HG03571 (cell line): ENCODE measurements around the gene MAJIN.
"Not testable (repeated sequence)": the region's sequence is repeated elsewhere in the genome, so short reads cannot be mapped to it uniquely, and the experiment has no call there.

Experiments
- ATAC-seq: cut with Tn5 transposase; IDR thresholded peaks from one replicate; pipeline ENCODE4 v1.9.1; 2021; ENCODE audit not compliant: unreplicated experiment

Gene MAJIN

DNA sequence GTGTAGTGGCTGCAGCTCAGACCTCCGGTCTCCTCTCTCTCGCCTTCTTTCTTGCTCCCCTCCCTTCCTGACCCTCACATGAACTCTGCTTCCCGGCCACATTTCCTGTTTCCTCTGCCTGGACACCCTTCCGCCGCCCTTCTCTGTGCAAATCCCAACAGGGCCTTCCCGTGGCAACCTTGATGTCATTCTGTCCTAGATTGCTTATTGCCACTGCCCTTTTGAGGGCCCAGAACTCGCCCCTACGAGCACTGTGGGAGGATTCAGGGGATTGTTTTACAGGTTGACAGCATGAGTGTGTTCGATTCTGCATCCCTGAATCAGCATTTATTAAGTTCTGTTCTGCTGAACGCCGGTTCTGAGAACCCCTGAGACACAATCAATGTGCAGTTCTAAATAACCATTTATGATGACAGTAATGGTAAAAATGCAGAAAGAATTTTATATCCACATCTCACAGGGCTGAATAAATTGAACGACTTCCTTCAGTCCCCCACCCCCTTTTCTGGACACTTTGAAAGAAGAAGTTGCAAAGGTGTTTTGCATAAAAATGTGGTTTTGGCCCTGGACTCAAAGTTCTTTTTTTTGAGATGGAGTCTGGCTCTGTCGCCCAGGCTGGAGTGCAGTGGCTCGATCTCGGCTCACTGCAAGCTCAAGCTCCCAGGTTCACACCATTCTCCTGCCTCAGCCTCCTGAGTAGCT lies 18.5 kb upstream of the MAJIN start:
- ATAC-seq = no peak

DNA sequence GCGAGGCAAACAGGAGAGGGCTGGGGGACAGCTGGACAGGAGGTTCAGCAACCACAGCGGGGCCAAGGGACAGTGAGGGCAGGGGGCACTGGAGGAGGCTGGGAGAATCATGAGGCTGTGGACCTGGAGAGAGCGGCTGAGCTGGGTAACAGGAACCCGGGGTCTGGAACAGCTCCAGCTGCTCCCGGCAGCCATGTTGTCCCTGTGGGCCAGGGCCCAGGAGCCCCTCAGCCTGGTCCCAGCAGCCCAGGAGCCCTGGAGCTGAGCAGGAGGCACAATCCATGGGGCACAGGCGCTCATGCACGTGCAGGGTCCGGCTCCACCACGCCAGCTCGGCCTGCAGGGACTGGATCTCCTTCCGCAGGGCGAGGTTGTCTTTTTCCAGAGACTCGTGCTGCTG lies 17.5 kb upstream of the MAJIN start:
- ATAC-seq = no peak

DNA sequence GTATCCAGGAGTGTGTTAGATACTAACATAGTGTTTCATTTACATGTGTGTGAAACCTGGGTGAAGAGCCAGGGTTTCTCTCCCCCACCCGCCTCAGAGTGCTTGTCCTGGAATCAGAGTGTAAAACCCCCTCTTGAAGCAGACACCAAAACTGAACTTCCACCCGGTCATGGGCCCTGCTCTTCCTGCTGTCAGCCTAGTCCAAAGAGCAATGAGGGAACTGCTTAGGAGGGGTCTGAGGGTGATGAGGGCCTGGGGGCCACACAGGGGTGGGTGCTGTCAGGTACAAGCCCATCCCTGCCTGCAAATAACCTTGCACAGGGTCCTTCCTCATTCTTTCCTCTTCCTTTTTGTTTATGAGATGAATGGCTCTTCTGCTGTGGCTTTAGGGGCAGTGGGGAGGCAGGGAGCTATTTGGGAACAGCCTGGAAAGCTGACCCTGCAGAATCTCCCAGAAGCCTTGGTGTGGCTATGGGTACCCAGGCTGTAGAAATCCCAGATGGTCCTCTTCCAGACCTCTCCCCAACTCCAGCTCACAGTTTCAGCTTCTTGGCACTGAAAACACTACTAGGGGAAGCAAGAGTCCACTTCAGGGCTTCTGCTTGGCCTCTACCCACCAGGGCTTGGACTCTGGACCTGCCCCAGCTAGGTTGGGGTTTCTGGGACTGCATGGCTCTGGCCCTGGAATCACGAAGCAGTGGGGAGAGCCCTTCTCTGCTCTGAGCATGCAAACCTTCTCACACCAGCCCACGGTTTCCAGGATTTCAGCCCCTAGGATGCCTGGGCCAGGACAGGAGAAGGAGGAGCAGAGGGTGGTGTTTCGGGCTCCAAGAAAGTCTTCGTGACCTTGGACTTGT lies 16.3 kb upstream of the MAJIN start:
- no peak for ATAC-seq

DNA sequence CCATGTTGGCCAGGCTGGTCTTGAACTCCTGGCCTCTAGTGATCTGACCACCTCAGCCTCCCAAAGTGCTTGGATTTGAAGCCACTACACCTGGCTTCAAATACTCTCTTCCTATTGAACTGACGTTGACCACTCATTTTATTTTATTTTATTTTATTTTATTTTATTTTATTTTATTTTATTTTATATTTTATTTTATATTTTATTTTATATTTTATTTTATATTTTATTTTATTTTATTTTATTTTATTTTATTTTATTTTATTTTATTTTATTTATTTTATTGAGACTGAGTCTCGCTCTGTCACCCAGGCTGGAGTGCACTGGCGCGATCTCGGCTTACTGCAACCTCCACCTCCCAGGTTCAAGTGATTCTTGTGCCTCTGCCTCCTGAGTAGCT lies 11.4 kb upstream of the MAJIN start:
- ATAC-seq = not testable (repeated sequence)

GRCh38 chr11:64976651-64977050 lies 4.7 kb upstream of the MAJIN start:
- ATAC-seq = no peak

DNA sequence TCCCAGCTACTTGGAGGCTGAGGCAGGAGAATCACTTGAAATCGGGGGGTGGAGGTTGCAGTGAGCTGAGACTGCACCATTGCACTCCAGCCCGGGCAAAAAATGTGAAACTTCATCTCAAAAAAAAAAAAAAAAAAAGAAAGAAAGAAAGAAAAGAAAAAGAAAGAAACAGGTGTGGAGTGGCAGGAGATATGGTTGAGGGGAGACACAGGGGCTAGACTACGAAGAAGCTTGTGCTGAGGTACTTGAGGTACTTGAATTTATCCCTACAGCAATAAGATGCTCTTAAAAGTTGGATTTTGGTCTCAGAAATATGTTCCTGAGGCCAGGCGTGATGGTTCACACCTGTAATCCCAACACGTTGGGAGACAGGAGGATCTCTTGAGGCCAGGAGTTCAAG lies 2.2 kb upstream of the MAJIN start:
- ATAC-seq = no peak

GRCh38 chr11:64970731-64971151 lies 1.2 kb downstream of the MAJIN start:
- ATAC-seq = no peak

DNA sequence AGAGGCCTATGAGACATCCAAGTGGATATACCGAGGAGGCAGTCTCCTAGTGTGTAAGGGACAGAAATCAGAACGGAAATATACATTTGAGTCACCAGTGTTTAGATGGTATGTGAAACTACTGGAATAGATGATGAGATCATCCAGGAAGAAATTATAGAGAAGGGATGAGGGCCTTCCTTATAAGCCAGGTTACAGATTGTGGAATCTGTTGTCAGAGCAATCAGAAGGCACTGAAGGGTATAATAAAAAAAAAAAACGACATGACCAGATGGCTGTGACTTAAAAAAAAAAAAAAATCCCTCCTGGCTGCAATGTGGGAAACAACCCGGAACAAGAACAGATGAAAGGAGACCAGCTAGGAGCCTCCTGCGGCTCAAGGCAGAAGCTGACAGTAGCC lies 2.7 kb downstream of the MAJIN start:
- ATAC-seq = no peak

- no peak for ATAC-seq
These were observed 4.5 kb downstream of the MAJIN start for GRCh38 chr11:64967375-64967774.

DNA sequence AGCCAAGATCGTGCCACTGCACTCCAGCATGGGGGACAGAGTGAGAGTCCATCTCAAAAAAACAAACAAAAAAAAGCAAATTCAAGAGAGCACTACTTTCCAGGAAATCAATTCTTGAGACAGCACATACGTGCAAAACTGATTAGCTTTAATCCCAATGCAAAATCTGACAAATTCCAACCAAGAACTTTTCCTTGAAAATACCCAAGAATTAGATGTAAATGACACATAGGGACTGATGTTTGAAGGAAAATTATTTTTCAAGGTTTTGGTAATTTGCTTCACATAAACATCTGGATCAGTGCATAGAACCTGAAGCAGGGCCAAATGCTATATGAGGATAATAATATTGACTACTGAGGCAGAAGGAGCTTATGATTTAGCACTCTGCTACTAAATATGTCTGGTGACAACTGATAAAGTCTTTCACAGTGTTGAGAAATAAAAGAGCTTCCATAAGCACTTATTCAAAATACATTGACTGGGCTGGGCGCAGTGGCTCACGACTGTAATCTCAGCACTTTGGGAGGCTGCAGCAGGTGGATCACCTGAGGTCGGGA lies 8.8 kb downstream of the MAJIN start:
- ATAC-seq = no peak

GRCh38 chr11:64960719-64961118 lies 11.2 kb downstream of the MAJIN start:
- ATAC-seq = no peak

GRCh38 chr11:64959498-64959897 lies 12.4 kb downstream of the MAJIN start:
- ATAC-seq = no peak

GRCh38 chr11:64954201-64954600 lies 17.7 kb downstream of the MAJIN start:
- no peak for ATAC-seq

DNA sequence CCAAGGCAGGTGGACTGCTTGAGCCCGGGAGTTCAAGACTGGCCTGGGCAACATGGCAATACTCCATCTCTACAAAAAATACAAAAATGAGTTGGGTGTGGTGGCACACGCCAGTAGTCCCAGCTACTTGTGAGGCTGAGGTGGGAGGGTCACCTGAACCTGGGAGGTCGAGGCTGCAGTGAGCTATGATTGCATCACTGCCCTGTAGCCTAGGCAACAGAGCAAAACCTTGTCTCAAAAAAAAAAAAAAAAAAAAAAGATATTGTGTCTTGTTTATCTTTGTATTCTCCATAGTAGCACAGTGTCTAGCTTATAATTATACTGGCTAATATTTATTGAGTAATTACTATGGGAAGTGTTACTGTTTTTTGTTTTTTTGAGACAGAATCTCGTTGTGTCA lies 20.4 kb downstream of the MAJIN start:
- no peak for ATAC-seq

- ATAC-seq = no peak
These were observed 24.6 kb downstream of the MAJIN start for GRCh38 chr11:64947208-64947814.

DNA sequence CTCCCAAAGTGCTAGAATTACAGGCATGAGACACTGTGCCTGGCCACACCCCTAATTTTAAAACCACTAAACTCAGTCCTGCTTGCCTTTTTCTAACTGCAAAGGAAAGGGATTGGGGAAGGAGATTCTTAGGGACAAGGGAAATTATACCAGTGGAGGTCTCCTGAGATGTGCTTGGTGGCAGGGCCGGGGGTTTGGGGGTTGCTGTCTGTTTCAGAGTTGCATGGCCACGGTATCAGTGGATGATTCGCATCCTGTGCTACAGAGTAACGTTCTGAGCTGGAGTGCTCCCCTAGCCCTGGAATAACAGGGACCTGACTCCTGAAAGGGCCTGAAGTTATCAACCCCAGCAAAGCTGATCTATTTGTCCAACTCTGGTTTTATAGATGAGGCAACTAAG lies 35.4 kb downstream of the MAJIN start:
- ATAC-seq = no peak

- no peak for ATAC-seq
These were observed 36.4 kb downstream of the MAJIN start, which contains the start of gene GPHA2 for GRCh38 chr11:64935359-64936081. GPHA2 (minus strand) TSS chr11:64935893; CDS start chr11:64935460, 433 bp downstream.

GRCh38 chr11:64934682-64935358 lies 37.1 kb downstream of the MAJIN start:
- ATAC-seq = no peak

GRCh38 chr11:64933935-64934681 lies 37.8 kb downstream of the MAJIN start:
- ATAC-seq = no peak
